HG03521 (cell line): Measurements from ENCODE around the gene STX10.
"Not testable (repeated sequence)": the region's sequence is repeated elsewhere in the genome, so short reads cannot be mapped to it uniquely, and the experiment has no call there.

ENCODE experiments used
- ATAC-seq: cut with Tn5 transposase; IDR thresholded peaks from one replicate; pipeline ENCODE4 v1.9.1; 2021; ENCODE audit warnings: mild to moderate bottlenecking, moderate library complexity; ENCODE audit not compliant: unreplicated experiment

STX10 gene

GRCh38 chr19:13165162-13165997 is 15.2 kb upstream of the STX10 start:
- no peak for ATAC-seq

- no peak for ATAC-seq
Observed at GRCh38 chr19:13164343-13165161, 14.4 kb upstream of the STX10 start.

DNA sequence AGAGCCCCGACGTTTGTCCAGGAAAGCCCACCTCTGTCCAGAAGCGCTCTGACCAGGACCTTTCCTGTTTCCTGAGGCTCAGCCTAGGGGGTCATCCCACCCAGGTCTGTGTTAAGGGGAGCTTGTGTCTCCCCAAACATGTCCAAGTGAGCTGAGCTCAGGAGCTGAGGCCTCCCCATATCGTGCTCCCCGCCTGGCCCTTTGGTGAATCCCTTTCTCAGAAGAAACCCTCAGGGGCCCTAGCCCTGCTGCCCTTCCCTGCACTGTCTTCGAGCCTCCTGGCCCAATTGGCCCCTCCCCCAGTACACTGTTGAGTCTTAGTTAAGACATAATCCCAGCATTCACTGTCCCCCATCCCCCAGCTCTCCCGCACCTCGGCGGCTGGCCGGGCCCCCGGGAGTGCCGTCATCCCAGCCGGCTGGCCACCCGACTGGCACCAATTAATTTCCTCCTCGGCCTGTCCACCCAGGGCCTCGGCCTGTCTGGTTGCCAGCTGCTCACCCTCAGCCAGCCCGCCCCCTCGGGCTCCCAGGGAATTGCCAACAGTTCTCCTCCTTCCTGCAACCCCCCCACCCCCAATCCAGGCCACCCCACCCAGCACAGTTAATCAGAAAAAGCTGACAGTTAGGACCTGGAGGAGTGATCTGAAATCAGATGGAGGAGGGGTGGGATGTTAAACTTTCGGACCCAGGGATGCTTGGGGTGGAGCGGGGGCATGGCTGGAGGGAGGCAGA is 13.6 kb upstream of the STX10 start:
- no peak for ATAC-seq

- peak; percentile 37 for ATAC-seq
Observed at GRCh38 chr19:13162724-13163608, 12.8 kb upstream of the STX10 start.

DNA sequence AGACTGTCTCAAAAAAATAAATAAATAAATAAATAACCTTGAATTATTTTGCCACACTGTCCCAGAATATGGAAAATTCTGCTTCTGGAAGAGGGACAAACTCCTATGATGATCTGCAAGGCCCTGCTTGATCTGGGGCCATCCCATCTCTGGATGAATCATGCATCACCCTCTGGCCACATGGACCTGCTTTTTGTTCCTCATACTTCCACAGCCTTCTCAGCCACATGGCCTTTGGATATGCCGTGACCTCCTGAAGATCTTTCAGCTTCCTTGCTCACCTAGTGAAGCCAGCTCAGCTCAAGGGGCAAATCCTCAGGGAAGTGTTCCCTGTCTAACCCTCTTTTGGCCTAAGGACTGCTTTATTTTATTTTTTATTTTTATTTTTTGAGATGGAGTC is 10.4 kb upstream of the STX10 start:
- ATAC-seq: no peak

DNA sequence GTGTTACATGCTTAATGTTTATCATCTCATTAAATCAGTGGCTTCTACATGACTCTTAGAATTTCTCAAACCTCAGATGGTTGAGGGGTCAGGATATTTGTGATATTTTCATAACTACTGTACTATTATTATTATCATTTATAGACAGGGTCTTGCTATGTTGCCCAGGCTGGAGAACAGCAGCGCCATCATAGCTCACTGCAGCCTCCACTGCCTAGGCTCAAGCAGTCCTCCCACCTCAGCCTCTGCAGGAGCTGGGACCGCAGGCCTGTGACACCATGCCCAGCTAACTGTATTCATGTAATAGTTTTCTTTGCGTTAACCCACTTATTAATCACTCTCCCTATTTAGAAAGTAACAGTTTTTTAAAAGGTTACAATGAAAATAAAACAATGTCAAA is 9.5 kb upstream of the STX10 start:
- ATAC-seq: no peak

GRCh38 chr19:13155472-13156359 is 5.5 kb upstream of the STX10 start:
- ATAC-seq: no peak

- no peak for ATAC-seq
Observed at GRCh38 chr19:13154911-13155471, 4.8 kb upstream of the STX10 start.

- ATAC-seq: no peak
Observed at GRCh38 chr19:13154241-13154778, 4.1 kb upstream of the STX10 start.

DNA sequence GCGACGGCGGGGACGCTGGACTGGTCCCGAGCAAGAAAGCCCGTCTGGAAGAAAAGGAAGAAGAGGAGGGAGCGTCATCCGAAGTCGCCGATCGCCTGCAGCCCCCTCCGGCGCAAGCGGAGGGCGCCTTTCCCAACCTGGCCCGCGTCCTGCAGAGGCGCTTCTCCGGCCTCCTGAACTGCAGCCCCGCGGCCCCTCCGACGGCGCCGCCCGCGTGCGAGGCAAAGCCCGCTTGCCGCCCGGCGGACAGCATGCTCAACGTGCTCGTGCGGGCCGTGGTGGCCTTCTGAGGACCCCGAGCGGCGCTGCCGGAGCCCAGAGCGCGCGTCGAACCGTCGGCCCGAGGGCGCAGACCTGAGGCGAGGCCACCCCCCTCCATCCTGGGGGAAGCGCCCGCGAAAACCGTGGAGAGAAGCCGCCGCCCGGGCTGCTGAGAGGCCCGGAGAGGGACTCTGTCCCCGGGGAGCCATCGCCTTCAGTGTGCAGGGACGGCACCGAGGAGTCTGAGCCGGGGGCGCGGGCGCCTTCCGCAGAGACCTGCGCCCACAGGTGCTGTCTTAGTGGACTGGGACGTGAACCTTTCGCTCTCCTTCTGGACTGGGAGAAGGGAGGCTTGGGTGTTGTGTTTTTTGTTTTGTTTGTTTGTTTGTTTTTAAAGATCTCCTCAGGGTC is 3.5 kb upstream of the STX10 start:
- no peak for ATAC-seq

GRCh38 chr19:13152974-13153568 is 2.9 kb upstream of the STX10 start:
- peak; percentile 30 for ATAC-seq

GRCh38 chr19:13152356-13152973 is 2.3 kb upstream of the STX10 start:
- ATAC-seq: peak; percentile 6

GRCh38 chr19:13151605-13152355 is 1.6 kb upstream of the STX10 start:
- peak; percentile 35 for ATAC-seq

DNA sequence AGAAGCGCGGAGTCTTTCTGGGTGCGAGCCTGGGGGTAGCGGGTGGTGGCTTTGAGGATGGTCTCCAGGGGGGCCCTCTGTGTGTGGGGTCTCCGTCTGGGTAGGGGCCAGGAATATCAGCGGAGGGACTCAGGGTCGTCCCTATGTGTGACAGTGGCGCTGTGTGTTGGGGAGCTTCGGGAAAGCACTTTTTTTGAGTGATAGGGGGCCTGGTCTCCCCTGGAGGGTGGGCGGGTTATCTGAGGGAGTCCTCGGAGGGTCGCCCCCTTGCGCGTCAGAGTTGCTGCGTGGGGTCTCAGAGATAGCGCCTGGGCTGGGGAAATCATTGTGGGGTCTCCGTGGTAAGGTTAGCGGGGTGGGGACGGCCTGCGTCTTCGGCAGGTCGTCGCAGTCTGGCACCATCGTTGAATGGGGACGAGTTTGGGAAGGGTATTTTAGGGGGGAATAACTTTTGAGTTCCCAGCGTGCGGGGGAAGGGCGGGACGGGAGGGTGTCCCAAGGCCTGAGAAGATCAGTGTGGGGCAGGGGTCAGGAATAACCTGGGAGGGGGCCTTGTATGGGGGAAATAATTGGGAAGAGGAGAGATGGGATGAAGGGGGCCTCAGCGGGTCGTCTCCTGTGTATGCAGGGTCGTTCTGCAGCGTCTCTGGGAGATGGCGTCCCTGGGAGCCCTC is 893 bp upstream of the STX10 start:
- no peak for ATAC-seq

DNA sequence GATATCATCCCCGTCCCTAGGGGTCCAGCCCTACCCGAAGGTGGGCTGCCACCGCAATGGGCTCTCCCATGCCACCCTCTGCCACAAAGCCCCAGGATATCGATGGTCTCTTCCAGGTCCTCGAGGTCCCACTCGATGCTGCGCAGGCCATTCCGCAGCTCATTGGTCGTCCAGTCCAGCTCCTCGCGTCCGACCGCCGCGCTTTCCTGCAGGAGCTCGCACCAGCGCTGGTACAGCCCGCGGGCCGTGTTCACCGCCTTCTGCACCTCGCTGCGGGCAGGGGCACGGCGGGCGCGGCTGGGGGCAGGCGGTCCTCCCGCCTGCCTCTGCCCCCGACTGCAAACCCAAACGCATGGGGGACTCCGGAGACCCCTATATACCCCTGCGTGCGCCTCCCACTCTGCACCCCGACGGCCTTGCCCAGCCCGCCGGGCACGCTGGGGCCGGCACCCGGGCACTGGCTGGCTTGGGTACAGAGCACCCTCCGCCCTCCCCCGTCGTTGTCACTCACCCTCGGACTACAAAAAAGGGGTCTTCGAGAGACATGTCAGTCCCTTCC is 468 bp downstream of the STX10 start:
- ATAC-seq: no peak

DNA sequence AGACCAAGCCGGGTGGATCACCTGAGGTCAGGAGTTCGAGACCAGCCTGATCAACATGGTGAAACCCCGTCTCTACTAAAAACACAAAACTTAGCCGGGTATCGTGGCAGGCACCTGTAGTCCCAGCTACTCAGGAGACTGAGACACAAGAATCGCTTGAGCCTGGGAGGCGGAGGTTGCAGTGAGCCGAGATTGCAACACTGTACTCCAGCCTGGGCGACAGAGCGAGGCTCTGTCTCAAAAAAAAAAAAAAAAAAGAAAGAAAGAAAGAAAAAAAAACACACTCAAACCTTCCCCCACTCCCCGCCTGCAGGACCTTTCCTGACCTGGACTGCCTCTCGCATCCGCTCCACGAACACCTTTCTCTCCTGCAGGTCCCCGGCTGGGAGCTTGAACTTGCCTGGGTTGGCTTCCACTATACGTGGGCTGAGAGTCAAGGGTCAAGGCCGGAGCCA is 975 bp downstream of the STX10 start:
- ATAC-seq: not testable (repeated sequence)
